Esophagus squamous epithelium (tissue), 4 donors: Measurements from ENCODE around the gene ERG28.

Experiments
- POLR2A ChIP-seq, 4 donors: fragments of 450-650 bp; IDR thresholded peaks; one replicate each; pipeline ENCODE4 v1.6.1; 2017; ENCODE audit warnings: antibody characterized with exemption in 4 of 4, mild to moderate bottlenecking in 4 of 4, moderate library complexity in 3 of 4
- TF ChIP-seq, protein P1 (sequence below), 6 experiments: fragments of 450-650 bp in 4 of 6; fragments of 200-600 bp in 2 of 6; sonication (generic) in 2 of 6; IDR thresholded peaks; one replicate each; pipeline ENCODE4 v1.5.1; 2016 to 2019; ENCODE audit warnings: antibody characterized with exemption in 6 of 6, mild to moderate bottlenecking in 4 of 6, moderate library complexity in 4 of 6

DNA sequence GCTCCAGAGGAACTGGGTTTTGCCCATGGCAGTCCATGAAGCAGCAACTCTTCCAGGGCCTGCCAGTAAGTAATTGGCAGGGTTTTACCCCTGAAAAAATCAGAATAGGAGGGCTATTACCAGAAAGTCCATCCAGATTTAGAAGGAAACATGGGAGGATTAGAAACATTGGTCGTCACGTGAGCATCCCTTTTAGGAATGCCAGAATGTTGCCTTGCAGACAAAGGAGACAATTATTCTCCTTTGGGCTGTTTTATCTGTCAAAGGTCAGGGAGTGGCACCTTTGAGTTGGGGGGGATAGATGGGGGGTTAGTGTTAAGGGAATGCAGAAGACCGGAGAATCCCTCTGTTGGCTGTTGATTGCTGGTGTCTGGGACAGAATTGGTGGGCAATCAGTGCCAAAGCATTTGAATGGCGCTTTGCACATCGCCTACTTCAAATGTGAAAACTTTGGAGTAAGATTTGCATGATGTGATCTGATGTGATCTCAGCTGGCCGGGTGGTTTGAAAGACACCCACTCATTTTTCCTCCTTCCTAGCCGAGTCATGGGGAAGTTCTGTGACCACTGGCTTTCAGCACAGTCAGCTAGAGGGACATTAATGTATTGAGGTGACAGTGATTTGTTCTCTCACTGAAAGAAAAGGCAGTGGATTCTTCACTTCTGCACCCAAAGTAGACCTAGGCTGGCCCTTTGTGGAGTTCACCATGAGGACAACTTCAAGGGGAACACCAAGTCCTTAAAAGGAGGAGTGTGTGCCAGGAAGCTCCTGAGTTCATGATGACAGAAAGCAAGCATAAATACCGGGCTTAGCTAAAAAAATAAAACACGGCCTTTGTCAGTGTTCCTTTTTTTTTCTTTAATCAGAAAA lies 50.8 kb downstream of the ERG28 start:
- TF ChIP-seq, protein P1, sequence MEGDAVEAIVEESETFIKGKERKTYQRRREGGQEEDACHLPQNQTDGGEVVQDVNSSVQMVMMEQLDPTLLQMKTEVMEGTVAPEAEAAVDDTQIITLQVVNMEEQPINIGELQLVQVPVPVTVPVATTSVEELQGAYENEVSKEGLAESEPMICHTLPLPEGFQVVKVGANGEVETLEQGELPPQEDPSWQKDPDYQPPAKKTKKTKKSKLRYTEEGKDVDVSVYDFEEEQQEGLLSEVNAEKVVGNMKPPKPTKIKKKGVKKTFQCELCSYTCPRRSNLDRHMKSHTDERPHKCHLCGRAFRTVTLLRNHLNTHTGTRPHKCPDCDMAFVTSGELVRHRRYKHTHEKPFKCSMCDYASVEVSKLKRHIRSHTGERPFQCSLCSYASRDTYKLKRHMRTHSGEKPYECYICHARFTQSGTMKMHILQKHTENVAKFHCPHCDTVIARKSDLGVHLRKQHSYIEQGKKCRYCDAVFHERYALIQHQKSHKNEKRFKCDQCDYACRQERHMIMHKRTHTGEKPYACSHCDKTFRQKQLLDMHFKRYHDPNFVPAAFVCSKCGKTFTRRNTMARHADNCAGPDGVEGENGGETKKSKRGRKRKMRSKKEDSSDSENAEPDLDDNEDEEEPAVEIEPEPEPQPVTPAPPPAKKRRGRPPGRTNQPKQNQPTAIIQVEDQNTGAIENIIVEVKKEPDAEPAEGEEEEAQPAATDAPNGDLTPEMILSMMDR (IDR thresholded peaks at IDR 0.05), result no peak
- TF ChIP-seq POLR2A (IDR thresholded peaks at IDR 0.05), result no peak
